ENCODE data around the gene SMCO2.

The SMCO2 gene

DNA sequence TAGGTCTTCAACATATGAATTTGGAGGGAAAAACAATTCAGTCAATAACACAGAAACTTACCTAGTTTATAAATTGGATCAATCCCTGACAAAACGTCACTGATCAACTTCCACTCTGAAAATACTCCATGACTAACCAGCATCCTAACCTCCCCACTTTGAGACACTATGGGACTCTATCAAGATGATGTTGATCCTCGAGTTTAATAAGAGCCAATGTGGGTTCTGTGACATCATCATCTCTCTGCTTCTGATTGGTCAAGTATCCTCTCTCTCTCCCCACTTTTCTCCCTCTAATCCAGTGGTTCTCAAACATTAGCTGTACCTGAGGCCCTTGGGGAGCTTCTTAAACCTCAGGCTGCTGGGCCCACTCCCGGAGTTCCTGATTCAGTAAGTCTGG lies at the start of gene SMCO2:
TSS of gene SMCO2 (plus strand) at position 301 of the 400 bp plus-strand sequence. CDS start 23,896 bp downstream, outside the sequence.
- TF ChIP-seq, protein P1, sequence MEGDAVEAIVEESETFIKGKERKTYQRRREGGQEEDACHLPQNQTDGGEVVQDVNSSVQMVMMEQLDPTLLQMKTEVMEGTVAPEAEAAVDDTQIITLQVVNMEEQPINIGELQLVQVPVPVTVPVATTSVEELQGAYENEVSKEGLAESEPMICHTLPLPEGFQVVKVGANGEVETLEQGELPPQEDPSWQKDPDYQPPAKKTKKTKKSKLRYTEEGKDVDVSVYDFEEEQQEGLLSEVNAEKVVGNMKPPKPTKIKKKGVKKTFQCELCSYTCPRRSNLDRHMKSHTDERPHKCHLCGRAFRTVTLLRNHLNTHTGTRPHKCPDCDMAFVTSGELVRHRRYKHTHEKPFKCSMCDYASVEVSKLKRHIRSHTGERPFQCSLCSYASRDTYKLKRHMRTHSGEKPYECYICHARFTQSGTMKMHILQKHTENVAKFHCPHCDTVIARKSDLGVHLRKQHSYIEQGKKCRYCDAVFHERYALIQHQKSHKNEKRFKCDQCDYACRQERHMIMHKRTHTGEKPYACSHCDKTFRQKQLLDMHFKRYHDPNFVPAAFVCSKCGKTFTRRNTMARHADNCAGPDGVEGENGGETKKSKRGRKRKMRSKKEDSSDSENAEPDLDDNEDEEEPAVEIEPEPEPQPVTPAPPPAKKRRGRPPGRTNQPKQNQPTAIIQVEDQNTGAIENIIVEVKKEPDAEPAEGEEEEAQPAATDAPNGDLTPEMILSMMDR (IDR thresholded peaks at IDR 0.05; ENCODE audit: low read depth, low read length), result no peak
- DNase-seq (ENCODE audit: low read depth in 2 of 2), result no peak
- H3K4me3 ChIP-seq (replicated peaks in 1 of 2; ENCODE audit: low read depth in 2 of 2, low read length in 2 of 2), result no peak within 1 kb of the TSS

DNA sequence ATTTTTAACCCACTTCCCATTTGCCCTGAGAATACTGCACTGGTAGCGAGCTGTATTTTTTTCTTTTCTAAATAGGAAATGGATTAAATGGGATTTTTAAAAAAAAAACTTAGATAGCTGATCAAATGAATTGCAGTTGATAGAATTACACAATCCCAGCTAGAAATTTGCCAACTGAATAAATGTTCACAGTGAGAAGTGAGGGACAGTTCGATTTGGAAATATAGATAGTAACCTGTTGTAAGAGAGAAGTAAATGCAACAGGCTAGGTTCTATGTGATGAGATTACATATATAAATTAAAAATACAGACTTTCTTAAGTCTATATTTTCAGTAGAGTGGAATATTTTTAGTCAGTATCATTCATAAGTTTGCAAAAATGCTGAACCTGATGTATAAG lies 48.1 kb upstream of the SMCO2 start:
- H3K4me3 ChIP-seq (replicated peaks in 1 of 2; ENCODE audit: low read depth in 2 of 2, low read length in 2 of 2), result no peak overlapping the region
- TF ChIP-seq, protein P1 (IDR thresholded peaks at IDR 0.05; ENCODE audit: low read depth, low read length), result no peak
- DNase-seq (ENCODE audit: low read depth in 2 of 2), result no peak

- H3K4me3 ChIP-seq (replicated peaks in 1 of 2; ENCODE audit: low read depth in 2 of 2, low read length in 2 of 2), result no peak overlapping the region
- TF ChIP-seq, protein P1 (IDR thresholded peaks at IDR 0.05; ENCODE audit: low read depth, low read length), result no peak
- DNase-seq (ENCODE audit: low read depth in 2 of 2), result no peak
These were observed 47.5 kb upstream of the SMCO2 start for GRCh38 chr12:27399074-27399473.

DNA sequence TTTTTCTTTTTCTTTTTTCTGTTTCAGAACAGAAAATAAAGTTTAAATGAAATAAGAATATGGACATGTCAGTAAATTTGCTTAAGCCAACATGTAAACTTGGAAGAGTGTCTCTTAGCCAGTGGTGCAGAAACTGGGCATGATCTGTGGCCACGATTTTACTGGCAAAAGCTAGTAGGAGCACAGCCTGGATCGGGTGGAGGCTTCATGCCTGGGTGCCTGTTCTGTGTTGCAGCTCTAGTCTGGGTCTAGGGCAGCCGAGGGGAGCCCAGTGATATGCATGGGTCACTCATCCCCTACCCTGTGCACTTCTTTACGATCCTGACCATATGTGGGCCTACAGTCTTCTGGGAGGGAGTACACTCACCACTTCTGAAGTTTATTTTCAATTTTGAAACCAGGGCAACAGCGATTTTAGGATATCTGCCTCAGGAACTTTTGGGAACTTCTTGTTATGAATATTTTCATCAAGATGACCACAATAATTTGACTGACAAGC lies 45.6 kb upstream of the SMCO2 start:
- no peak for DNase-seq (ENCODE audit: low read depth in 2 of 2)
- TF ChIP-seq, protein P1 (IDR thresholded peaks at IDR 0.05; ENCODE audit: low read depth, low read length), result no peak
- no peak overlapping the region for H3K4me3 ChIP-seq (replicated peaks in 1 of 2; ENCODE audit: low read depth in 2 of 2, low read length in 2 of 2)

GRCh38 chr12:27412047-27412446 lies 34.5 kb upstream of the SMCO2 start:
- TF ChIP-seq, protein P1 (IDR thresholded peaks at IDR 0.05; ENCODE audit: low read depth, low read length), result no peak
- no peak for DNase-seq (ENCODE audit: low read depth in 2 of 2)
- H3K4me3 ChIP-seq (replicated peaks in 1 of 2; ENCODE audit: low read depth in 2 of 2, low read length in 2 of 2), result no peak overlapping the region

DNA sequence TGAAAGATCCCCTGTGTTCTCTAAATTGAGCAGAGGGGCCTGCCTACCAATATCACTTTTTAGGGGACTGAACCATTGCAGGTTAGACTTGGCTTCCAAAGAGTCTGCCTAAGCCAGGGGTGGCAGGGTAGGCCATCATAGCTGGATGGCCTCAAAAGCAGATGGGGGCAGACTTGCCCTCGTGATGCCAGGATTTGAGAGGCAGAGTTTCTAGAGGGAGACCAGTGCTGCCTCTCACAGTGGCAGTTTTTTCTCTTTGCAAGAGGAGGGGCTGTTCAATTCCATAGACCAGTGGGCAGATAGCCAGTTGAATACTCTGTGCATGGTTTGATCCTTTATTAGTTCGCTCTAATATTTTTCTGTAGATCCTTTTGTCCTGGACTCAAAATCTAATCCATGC lies 23.8 kb upstream of the SMCO2 start:
- no peak for DNase-seq (ENCODE audit: low read depth in 2 of 2)
- TF ChIP-seq, protein P1 (IDR thresholded peaks at IDR 0.05; ENCODE audit: low read depth, low read length), result no peak
- H3K4me3 ChIP-seq (replicated peaks in 1 of 2; ENCODE audit: low read depth in 2 of 2, low read length in 2 of 2), result no peak overlapping the region

DNA sequence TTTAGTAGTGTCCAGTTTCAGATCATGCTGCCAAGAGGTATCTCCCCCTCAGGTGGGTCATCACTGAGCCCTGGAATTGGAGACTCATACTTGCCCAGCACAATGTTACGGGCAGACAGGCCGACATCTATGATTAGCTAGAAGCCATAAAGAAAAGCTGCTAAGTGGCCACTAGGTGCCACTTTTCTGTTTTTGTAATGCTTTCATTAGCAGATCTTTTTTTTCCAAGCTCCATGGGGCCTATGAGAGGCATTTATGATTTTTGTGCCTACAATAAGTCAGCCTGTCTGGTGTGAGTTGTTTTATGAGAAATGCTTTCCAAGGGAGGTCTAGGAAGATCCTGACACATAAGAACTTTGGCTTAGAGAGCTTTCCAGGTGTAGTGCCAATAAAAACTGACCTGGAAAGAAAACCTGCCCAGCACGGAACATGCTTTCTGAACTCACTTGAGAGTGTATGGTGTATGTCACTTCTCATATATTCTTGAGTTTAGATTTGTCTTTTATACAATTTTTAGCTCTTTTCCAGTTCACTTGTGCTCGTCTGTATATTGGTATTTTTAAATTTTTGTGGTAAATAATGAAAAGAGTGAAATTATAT lies 21.8 kb upstream of the SMCO2 start:
- TF ChIP-seq, protein P1 (IDR thresholded peaks at IDR 0.05; ENCODE audit: low read depth, low read length), result peak; percentile 56
- no peak overlapping the region for H3K4me3 ChIP-seq (replicated peaks in 1 of 2; ENCODE audit: low read depth in 2 of 2, low read length in 2 of 2)
- DNase-seq (ENCODE audit: low read depth in 2 of 2), result peak; percentile 78 to 90

All from cardiac fibroblast (primary cell).